IPS DF 19.7 (cell line): Measurements from ENCODE around the gene ARHGEF16.

Experiments
- DNase-seq: peaks from one replicate; pipeline ENCODE4 v3.0.0-alpha.2; 2013; ENCODE audit warnings: low read depth, low spot score

The ARHGEF16 gene

GRCh38 chr1:3468236-3469103, 14.0 kb downstream of the ARHGEF16 start:
- no peak for DNase-seq

DNA sequence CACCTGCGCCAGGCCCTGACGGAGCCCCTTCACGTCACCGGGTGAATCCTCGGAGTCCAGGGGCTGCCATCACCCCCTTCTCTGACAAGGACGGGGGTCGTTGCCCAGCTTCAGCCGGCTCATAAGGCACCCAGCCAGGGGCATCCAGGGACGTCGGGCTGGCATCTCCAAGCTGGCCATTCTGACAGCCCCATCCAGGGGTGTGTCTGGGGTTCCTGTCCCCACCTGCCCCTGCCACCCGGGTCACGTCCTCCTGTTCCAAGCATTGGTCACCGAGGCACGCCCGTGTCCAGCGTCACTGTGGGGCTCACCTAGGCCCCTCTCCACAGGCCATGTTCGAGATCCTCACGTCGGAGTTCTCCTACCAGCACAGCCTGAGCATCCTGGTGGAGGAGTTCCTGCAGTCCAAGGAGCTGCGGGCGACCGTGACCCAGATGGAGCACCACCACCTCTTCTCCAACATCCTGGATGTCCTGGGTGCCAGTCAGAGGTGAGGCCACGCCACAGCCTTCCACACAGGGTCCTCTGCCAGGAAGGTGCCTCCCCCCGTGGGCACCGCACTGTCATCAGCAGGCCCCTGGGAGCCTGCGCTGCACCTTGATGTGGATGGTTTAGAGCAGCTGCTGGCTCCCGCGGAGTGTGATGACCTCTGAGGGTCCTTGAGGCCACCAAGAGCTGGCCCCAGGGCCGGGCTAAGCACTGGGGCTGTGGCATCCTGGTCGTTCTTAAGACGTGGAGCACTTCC, 14.8 kb downstream of the ARHGEF16 start:
- DNase-seq = no peak

DNA sequence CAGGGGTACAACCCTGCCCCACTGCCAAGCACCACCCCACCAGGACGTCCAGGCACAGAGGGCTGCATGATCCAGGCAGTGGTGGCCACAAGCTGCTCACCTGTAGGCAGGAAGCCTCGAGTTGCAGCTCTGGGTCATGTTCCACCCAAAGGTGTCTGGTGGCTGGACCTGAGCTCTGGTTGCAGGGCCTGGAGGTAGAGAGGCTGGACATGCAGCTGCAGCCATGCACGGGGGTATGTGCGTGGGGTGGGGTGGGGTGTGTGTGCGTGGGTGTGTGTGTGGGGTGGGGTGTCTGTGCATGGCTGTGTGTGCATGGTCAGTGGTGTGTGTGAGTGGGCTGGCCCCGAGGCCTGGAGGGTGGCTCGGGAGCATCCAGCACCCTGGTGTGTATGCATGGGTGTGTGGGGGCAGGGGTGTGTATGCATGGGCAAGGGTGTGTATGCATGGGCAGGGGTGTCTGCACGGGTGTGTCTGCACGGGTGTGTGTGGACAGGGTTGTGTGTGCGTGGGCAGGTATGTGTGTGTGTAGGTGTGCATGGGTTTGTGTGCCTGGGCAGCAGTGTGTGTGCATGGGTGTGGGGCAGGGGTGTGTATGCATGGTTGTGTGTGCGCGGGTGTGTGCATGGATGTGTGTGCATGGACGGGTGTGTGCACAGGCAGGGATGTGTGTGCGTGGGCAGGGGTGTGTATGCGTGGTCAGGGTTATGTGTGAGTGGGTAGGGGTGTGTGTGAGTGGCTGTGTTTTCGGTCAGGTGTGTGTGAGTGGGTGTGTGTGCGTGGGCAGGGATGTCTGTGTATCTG, 15.6 kb downstream of the ARHGEF16 start:
- DNase-seq = no peak

DNA sequence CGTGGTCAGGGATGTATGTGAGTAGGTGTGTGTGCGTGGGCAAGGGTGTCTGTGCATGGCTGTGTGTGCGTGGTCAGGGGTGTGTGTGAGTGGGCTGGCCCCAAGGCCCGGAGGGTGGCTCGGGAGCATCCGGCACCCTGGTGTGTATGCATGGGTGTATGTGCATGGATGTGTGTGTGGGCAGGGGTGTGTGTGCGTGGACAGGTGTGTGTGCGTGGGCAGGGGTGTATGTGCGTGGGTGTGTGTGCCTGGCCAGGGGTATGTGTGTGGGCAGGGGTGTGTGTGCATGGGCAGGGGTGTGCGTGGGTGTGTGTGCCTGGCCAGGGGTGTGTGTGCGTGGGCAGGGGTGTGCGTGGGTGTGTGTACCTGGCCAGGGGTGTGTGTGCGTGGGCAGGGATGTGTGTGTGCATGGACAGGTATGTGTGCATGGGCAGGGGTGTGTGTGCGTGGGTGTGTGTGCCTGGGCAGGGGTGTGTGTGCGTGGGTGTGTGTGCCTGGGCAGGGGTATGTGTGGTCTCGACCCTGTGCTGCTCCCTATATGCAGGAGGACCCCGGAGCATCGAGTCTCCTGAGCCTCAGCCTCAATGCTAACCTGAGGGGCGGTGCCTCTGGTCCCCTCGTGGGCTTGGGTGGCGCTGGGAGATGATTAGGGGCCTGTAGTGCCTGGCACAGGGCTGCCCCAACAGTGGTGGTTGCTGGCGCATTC, 16.3 kb downstream of the ARHGEF16 start:
- DNase-seq = no peak

- no peak for DNase-seq
Measured at GRCh38 chr1:3471356-3472087, 17.1 kb downstream of the ARHGEF16 start.

GRCh38 chr1:3472088-3472850, 17.8 kb downstream of the ARHGEF16 start:
- DNase-seq = no peak

DNA sequence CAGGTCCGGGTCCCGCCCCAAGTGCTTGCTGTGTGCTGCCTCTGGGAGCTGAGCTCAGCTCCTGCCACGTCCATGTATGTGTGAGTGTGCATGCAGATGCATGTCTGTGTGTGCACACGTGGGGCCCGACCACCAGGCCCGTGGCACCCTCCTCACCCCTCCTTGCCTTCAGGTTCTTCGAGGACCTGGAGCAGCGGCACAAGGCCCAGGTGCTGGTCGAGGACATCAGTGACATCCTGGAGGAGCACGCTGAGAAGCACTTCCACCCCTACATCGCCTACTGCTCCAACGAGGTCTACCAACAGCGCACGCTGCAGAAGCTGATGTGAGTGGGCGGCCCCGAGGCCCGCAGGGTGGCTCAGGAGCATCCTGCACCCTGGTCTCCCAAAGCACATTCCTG, 18.4 kb downstream of the ARHGEF16 start:
- no peak for DNase-seq

GRCh38 chr1:3473381-3473844, 18.9 kb downstream of the ARHGEF16 start:
- DNase-seq = no peak

DNA sequence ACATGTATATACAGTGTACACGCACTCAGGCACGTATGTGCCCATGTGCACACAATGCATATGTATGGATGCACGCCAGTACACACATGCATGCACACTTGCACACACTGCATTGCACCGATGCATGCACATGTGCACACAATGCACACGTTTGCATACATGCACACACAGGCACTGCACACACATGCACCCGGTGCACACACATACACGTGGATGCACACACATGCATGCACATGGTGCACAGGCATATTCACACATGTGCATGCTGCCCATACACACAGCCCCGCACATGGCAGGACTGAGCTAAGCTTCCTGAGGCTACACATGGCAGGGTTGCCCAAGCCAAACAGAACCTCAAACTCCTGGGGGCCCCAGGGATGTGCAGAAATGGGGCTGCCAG, 19.6 kb downstream of the ARHGEF16 start:
- no peak for DNase-seq

DNA sequence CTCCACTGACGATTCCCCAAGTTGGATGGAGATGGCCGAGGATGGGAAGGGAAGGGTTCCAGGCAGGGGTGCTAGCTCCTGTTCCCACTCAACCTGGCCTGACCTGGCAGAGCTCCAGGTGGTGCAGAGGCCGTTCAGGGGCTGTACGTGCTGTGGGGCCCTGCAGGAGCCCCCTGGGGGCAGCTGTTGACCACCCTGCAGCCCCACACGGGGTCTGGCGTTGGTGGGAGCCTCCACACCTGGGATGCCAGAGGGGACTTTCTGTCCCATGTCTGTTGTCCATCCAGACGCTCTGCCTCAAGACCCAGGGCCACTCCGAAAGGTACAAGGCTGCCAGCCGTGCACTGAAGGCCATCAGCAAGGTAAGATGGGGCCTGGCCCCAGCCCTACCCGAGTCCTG, 20.0 kb downstream of the ARHGEF16 start:
- DNase-seq = no peak

- no peak for DNase-seq
Measured at GRCh38 chr1:3475839-3476573, 21.5 kb downstream of the ARHGEF16 start.

DNA sequence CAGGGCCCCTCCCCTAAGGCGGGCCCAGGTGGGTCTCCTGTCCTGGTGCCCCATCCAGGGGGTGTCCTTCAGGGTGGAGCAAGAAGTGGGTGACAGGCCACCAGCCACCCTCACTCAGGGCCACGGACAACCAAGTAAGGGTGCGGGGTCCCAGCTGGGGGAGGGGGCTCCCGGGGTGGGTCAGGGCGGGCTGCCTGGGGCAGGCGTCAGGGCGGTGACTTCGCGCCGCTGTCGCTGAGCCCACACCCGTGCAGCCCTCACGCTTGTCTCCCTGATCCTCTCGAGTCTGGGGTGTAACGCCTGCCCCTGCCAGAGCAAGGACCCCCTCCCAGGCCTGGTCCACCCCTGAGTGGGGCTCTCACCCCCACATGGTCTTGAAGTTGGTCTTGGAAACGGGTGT, 22.2 kb downstream of the ARHGEF16 start:
- no peak for DNase-seq

GRCh38 chr1:3477241-3477995, 23.0 kb downstream of the ARHGEF16 start:
- DNase-seq = no peak

DNA sequence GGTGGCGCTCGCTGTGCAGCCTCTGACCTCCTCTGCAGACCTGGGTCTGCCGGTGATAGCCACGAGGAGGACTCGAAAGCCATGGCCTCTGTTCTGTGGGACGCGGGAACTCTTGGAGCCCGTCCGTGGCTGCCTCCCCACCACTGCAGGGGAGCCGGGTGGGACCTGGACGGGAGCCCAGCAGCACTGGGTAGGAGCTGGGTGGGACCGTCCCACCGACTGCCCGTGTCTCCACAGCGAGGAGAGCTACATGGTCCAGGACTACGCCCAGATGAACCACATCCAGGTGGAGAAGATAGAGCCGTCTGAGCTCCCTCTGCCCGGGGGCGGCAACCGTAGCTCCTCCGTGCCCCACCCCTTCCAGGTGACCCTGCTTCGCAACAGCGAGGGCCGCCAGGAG, 23.7 kb downstream of the ARHGEF16 start:
- DNase-seq = no peak

DNA sequence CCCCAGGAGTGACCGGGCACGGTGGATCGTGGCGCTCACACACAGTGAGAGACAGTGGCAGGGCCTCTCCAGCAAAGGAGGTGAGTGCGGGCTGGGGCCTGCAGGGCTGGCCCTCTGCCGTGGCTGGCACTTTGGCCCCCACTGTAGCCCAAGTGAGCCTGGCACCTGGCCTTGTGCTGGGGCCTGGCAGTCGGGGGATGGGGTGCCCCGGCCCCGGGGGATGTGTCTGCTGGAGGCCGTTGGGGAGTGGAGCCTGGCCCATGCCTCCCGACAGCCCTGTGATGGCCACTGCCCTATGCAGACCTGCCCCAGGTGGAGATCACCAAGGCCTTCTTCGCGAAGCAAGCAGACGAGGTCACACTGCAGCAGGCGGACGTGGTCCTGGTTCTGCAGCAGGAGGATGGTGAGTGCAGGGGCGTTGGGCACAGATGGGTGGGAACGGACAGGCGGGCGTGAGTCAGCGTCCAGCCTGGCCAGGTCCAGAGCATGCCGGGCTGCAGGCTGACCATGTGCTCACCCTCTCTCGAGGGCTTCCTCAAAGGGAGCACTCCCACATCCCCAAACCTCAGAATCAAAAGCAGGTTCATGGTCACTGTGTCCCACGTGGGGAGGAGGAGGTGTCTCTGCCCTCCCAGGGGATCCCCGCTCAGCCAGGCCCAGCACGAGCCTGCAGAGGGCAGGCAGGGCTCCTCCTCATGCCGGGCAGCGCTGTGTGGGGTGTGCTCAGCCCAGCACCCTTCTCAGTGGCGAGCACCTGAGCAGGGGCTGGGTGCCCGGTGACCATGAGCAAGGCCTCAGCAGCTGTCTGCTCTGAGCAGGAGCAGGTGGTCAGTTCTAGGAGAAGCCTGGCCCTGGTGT, 25.3 kb downstream of the ARHGEF16 start:
- no peak for DNase-seq

GRCh38 chr1:3480369-3480719, 25.9 kb downstream of the ARHGEF16 start:
- DNase-seq = no peak

- DNase-seq = no peak
Measured at GRCh38 chr1:3481046-3481445, 26.6 kb downstream of the ARHGEF16 start.
